Osteoblast (primary cell): ENCODE data around the gene AFAP1L2. TPM values are rescaled to one million over a fixed set of nuclear protein-coding genes. Genes with fewer than 3 reads are reported as not detected.

ENCODE experiments used
- DNase-seq: peaks from one replicate; pipeline ENCODE4 v3.0.0; 2011; ENCODE audit warnings: low spot score, mixed read lengths; ENCODE audit not compliant: insufficient read length; ENCODE audit errors: missing footprints
- H2AFZ ChIP-seq: 2 replicates; pipeline ENCODE4 v1.6.0; 2011; ENCODE audit warnings: mild to moderate bottlenecking, low read length
- H3K27ac ChIP-seq: 2 replicates; pipeline ENCODE4 v1.5.1; 2011; ENCODE audit warnings: mild to moderate bottlenecking, low read depth, low read length, moderate library complexity
- H3K27me3 ChIP-seq: 2 replicates; pipeline ENCODE4 v1.6.0; 2012; ENCODE audit warnings: mild to moderate bottlenecking, control low read depth, inconsistent platforms, low read length, moderate library complexity; ENCODE audit not compliant: insufficient read depth
- H3K36me3 ChIP-seq: 2 replicates; pipeline ENCODE4 v1.5.1; 2011; ENCODE audit warnings: mild to moderate bottlenecking, low read length, control low read depth, moderate library complexity; ENCODE audit not compliant: insufficient read depth
- H3K4me1 ChIP-seq: 2 replicates; pipeline ENCODE4 v1.5.1; 2011; ENCODE audit warnings: mild to moderate bottlenecking, low read length, control low read depth, moderate library complexity; ENCODE audit not compliant: insufficient read depth
- H3K4me2 ChIP-seq: 2 replicates; pipeline ENCODE4 v1.6.0; 2011; ENCODE audit warnings: mild to moderate bottlenecking, low read length; ENCODE audit not compliant: insufficient read depth
- H3K4me3 ChIP-seq: fragments of 200-600 bp; sonication (generic); 3 replicates; pipeline ENCODE4 v1.5.1; 2012; ENCODE audit warnings: mild to moderate bottlenecking, low read length, inconsistent platforms; ENCODE audit not compliant: insufficient read depth
- H3K79me2 ChIP-seq: 2 replicates; pipeline ENCODE4 v1.6.0; 2012; ENCODE audit warnings: mild to moderate bottlenecking, low read length, control low read depth, inconsistent platforms; ENCODE audit not compliant: insufficient read depth
- H3K9me3 ChIP-seq: 2 replicates; pipeline ENCODE4 v1.5.1; 2011; ENCODE audit warnings: low read depth, low read length, control low read depth
- H4K20me1 ChIP-seq: 2 replicates; pipeline ENCODE4 v1.6.0; 2012; ENCODE audit warnings: mild to moderate bottlenecking, low read length, control low read depth; ENCODE audit not compliant: insufficient read depth
- total RNA-seq: library from RNA; depleted of rRNA; stranded (reverse); fragments of >200 nt; gene quantifications from 2 replicates; pipeline ENCODE4 v1.2.3, GENCODE V29; 2012
- TF ChIP-seq, protein P1 (sequence below): IDR thresholded peaks from 2 replicates; pipeline ENCODE4 v1.5.1; 2011; ENCODE audit warnings: mild to moderate bottlenecking, low read depth, low read length, moderate library complexity; ENCODE audit errors: extremely low read depth

The AFAP1L2 gene
- total RNA-seq, 1 donor: 0.36 TPM

DNA sequence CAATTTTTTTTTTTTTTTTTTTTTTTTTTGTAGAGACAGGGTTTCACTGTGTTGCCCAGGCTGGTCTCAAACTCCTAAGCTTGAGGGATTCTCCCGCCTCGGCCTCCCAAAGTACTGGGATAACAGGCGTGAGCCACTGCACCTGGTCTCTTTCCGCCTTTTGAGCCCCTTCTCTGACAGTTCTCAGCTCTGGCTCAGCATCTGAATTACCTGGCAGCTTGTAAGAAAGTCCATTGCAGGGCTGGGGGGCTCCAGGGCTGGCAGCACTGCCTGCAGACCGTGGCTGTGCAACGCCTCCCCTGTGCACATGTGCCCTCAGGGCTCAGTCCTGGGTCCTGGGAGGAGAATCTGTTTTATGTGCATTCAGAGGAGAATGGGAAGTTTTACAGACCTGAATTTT, 127.6 kb downstream of the AFAP1L2 start:
- DNase-seq: no peak
- no peaks in the 10 kb centered on the region for H3K79me2 ChIP-seq

DNA sequence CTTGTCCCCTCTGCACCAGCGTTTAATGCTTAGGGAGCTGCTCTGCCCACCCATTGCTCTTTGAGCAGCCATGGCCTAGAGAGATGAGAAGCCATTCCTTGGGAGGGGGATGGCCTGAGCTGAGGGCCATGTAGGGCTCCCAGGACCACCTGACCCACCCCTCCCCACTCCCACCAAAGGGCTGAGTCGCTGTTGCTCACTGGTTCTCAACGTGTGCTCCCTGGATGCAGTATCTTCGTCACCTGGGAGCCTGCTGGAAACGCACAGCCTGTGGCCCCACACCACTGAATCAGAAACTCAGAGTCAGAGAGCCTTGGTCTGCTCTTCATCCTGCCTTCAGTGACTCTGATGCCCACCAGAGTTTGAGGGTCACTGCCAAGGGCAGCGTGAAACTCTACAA, 128.2 kb downstream of the AFAP1L2 start:
- no peak overlapping the region for H3K4me2 ChIP-seq
- H3K27ac ChIP-seq: no peak overlapping the region
- peaks cover 6% of the 10 kb centered on the region for H3K4me1 ChIP-seq
- H4K20me1 ChIP-seq: no peaks in the 10 kb centered on the region
- H3K36me3 ChIP-seq: no peaks in the 10 kb centered on the region
- H3K79me2 ChIP-seq: no peaks in the 10 kb centered on the region
- TF ChIP-seq, protein P1, sequence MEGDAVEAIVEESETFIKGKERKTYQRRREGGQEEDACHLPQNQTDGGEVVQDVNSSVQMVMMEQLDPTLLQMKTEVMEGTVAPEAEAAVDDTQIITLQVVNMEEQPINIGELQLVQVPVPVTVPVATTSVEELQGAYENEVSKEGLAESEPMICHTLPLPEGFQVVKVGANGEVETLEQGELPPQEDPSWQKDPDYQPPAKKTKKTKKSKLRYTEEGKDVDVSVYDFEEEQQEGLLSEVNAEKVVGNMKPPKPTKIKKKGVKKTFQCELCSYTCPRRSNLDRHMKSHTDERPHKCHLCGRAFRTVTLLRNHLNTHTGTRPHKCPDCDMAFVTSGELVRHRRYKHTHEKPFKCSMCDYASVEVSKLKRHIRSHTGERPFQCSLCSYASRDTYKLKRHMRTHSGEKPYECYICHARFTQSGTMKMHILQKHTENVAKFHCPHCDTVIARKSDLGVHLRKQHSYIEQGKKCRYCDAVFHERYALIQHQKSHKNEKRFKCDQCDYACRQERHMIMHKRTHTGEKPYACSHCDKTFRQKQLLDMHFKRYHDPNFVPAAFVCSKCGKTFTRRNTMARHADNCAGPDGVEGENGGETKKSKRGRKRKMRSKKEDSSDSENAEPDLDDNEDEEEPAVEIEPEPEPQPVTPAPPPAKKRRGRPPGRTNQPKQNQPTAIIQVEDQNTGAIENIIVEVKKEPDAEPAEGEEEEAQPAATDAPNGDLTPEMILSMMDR: no peak
- H3K27me3 ChIP-seq: peaks cover 22% of the 10 kb centered on the region
- H2AFZ ChIP-seq: no peak overlapping the region
- no peak overlapping the region for H3K4me3 ChIP-seq
- no peak for DNase-seq
- no peaks in the 10 kb centered on the region for H3K9me3 ChIP-seq

More for the DNA sequence above, 127.6 kb downstream of the AFAP1L2 start:
- no peak overlapping the region for H3K4me3 ChIP-seq
- no peak overlapping the region for H3K4me2 ChIP-seq
- no peaks in the 10 kb centered on the region for H3K36me3 ChIP-seq
- no peaks in the 10 kb centered on the region for H4K20me1 ChIP-seq
- H3K9me3 ChIP-seq: no peaks in the 10 kb centered on the region
- peaks cover under 1% of the 10 kb centered on the region for H3K4me1 ChIP-seq
- H3K27me3 ChIP-seq: peaks cover 22% of the 10 kb centered on the region
- H3K27ac ChIP-seq: no peak overlapping the region
- TF ChIP-seq, protein P1: no peak
- H2AFZ ChIP-seq: no peak overlapping the region

DNA sequence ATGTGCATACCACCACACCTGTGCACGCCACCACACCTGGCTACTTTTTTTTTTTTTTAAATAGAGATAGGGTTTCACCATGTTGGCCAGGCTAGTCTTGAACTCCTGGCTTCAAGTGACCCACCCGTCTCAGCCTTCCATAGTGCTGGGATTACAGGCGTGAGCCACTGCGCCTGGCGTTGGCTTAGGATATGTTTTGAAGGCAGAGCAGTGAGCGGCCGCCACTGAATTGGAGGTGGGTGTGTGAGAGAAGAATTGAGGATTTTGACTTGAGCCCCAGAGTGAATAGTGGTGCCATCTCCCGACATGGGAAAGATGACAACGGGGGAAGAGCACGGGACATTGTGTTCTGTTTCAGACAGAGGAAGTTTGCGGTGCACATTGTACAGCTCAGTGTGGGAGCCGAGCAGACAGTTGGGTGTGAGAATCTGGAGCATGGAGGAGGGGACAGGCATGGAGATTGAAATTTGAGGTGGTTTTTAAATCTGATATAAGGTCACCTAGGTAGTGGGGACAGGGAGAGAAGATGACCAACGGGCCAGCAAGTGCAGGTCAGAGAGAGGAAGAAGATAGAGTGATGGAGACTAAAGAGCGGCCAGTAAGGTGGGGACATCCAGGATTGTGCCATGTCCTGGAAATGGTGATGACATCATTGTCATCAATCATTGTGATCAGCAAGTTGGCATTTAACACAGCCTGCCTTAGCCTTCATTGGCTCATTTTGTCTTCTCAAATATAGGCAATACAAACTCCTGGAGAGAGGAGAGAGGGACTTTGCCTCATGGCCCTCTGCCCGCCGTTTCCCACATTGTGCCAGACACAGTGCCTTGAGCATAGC, 129.5 kb downstream of the AFAP1L2 start:
- no peaks in the 10 kb centered on the region for H3K9me3 ChIP-seq
- TF ChIP-seq, protein P1: no peak
- no peaks in the 10 kb centered on the region for H4K20me1 ChIP-seq
- peaks cover 6% of the 10 kb centered on the region for H3K4me1 ChIP-seq
- peaks cover 30% of the 10 kb centered on the region for H3K27me3 ChIP-seq
- no peak overlapping the region for H2AFZ ChIP-seq
- H3K4me3 ChIP-seq: no peak overlapping the region
- no peaks in the 10 kb centered on the region for H3K79me2 ChIP-seq
- no peak overlapping the region for H3K4me2 ChIP-seq
- no peak overlapping the region for H3K27ac ChIP-seq
- DNase-seq: no peak
- no peaks in the 10 kb centered on the region for H3K36me3 ChIP-seq

DNA sequence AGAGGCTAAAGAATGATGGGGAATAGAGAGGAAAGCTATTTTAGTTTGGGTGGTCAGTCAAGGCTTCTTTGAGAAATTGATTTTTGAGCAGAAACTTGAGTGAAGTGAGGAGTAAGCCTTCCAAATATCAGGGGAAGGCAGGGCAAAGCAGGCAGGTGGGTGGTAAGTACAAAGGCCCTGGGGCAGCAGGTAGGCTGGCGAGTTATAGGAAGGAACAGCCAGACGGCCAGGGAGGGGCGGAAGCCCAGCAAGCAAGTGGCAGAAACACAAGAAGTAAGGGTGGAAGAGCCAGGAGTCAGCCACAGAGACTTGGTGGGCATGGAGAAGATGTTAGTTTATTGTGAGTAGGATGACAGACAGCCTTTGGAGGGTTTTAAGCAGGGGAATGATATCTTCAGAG, 130.4 kb downstream of the AFAP1L2 start:
- Histone ChIP-seq H3K4me2 (no peak overlapping the region), H3K4me3 (no peak overlapping the region), H3K27me3 (peaks cover 35% of the 10 kb centered on the region), H3K36me3 (no peaks in the 10 kb centered on the region), H2AFZ (no peak overlapping the region), H3K27ac (no peak overlapping the region), H4K20me1 (no peaks in the 10 kb centered on the region), H3K9me3 (no peaks in the 10 kb centered on the region), H3K4me1 (peaks cover 6% of the 10 kb centered on the region), H3K79me2 (no peaks in the 10 kb centered on the region)
- no peak for DNase-seq
- TF ChIP-seq, protein P1: no peak
